ENCODE results near the gene BRD7. TPM values are rescaled to one million over a fixed set of nuclear protein-coding genes. Genes with fewer than 3 reads are reported as not detected.

Gene BRD7
- total and polyA plus RNA-seq, 2 experiments from 2014 or later, result 51.2 to 51.3 TPM

- H4K20me1 ChIP-seq (ENCODE audit: insufficient read depth, poor library complexity, severe bottlenecking), result no peaks in the 10 kb centered on the region
- TF ChIP-seq CTCF (IDR thresholded peaks at IDR 0.05; ENCODE audit: poor library complexity), result no peak
- no peak for TF ChIP-seq EZH2 (IDR thresholded peaks at IDR 0.05; ENCODE audit: borderline replicate concordance)
- no peak for TF ChIP-seq EZH2phosphoT487 (IDR thresholded peaks at IDR 0.05; ENCODE audit: low read depth, severe bottlenecking, unreplicated experiment)
- H3K27ac ChIP-seq, result no peak overlapping the region
- H3K9me2 ChIP-seq (replicated peaks; ENCODE audit: insufficient read depth), result no peaks in the 10 kb centered on the region
- no peaks in the 10 kb centered on the region for H3K36me3 ChIP-seq (replicated peaks; ENCODE audit: insufficient read depth, low read depth)
- no peak overlapping the region for H3K4me3 ChIP-seq
- WGBS (ENCODE audit: low lambda C conversion rate, missing lambda C conversion rate), result 88% methylated on average over 2 of the region's 2 CpGs
- H3K4me2 ChIP-seq, result no peak overlapping the region
- no peaks in the 10 kb centered on the region for H3K27me3 ChIP-seq
- H2AFZ ChIP-seq, result no peak overlapping the region
- H3K4me1 ChIP-seq (ENCODE audit: insufficient read depth), result no peaks in the 10 kb centered on the region
- H3K79me2 ChIP-seq, result no peaks in the 10 kb centered on the region
- DNase-seq (ENCODE audit: low spot score), result no peak
- peaks cover under 1% of the 10 kb centered on the region for H3K9me3 ChIP-seq (ENCODE audit: low read depth)
Observed at GRCh38 chr16:50411034-50411433, 42.2 kb upstream of the BRD7 start.

- 86% methylated on average over 7 of the region's 7 CpGs for WGBS (ENCODE audit: low lambda C conversion rate, missing lambda C conversion rate)
- no peak overlapping the region for H3K4me3 ChIP-seq
- no peaks in the 10 kb centered on the region for H3K36me3 ChIP-seq (replicated peaks; ENCODE audit: insufficient read depth, low read depth)
- no peak overlapping the region for H2AFZ ChIP-seq
- TF ChIP-seq CTCF (IDR thresholded peaks at IDR 0.05; ENCODE audit: poor library complexity) (no peak), EZH2phosphoT487 (IDR thresholded peaks at IDR 0.05; ENCODE audit: low read depth, severe bottlenecking, unreplicated experiment) (no peak), EZH2 (IDR thresholded peaks at IDR 0.05; ENCODE audit: borderline replicate concordance) (no peak)
- H3K9me3 ChIP-seq (ENCODE audit: low read depth), result no peaks in the 10 kb centered on the region
- no peaks in the 10 kb centered on the region for H3K79me2 ChIP-seq
- DNase-seq (ENCODE audit: low spot score), result no peak
- H3K27ac ChIP-seq, result no peak overlapping the region
- H4K20me1 ChIP-seq (ENCODE audit: insufficient read depth, poor library complexity, severe bottlenecking), result no peaks in the 10 kb centered on the region
- no peak overlapping the region for H3K4me2 ChIP-seq
- no peaks in the 10 kb centered on the region for H3K9me2 ChIP-seq (replicated peaks; ENCODE audit: insufficient read depth)
- H3K4me1 ChIP-seq (ENCODE audit: insufficient read depth), result no peaks in the 10 kb centered on the region
- no peaks in the 10 kb centered on the region for H3K27me3 ChIP-seq
Observed at GRCh38 chr16:50408001-50408561, 39.3 kb upstream of the BRD7 start.

- no peaks in the 10 kb centered on the region for H3K9me3 ChIP-seq (ENCODE audit: low read depth)
- no peaks in the 10 kb centered on the region for H3K36me3 ChIP-seq (replicated peaks; ENCODE audit: insufficient read depth, low read depth)
- H3K27ac ChIP-seq, result no peak overlapping the region
- H3K4me1 ChIP-seq (ENCODE audit: insufficient read depth), result no peaks in the 10 kb centered on the region
- H2AFZ ChIP-seq, result no peak overlapping the region
- no peaks in the 10 kb centered on the region for H3K9me2 ChIP-seq (replicated peaks; ENCODE audit: insufficient read depth)
- TF ChIP-seq EZH2 (IDR thresholded peaks at IDR 0.05; ENCODE audit: borderline replicate concordance), result no peak
- TF ChIP-seq CTCF (IDR thresholded peaks at IDR 0.05; ENCODE audit: poor library complexity), result no peak
- no peak for TF ChIP-seq EZH2phosphoT487 (IDR thresholded peaks at IDR 0.05; ENCODE audit: low read depth, severe bottlenecking, unreplicated experiment)
- no peak for DNase-seq (ENCODE audit: low spot score)
- no peaks in the 10 kb centered on the region for H3K27me3 ChIP-seq
- H3K79me2 ChIP-seq, result no peaks in the 10 kb centered on the region
- 88% methylated on average over 5 of the region's 5 CpGs for WGBS (ENCODE audit: low lambda C conversion rate, missing lambda C conversion rate)
- H4K20me1 ChIP-seq (ENCODE audit: insufficient read depth, poor library complexity, severe bottlenecking), result no peaks in the 10 kb centered on the region
- no peak overlapping the region for H3K4me3 ChIP-seq
- H3K4me2 ChIP-seq, result no peak overlapping the region
Observed at GRCh38 chr16:50407351-50407750, 38.6 kb upstream of the BRD7 start.
